ENCODE data around the gene HEMGN. TPM values are rescaled to one million over a fixed set of nuclear protein-coding genes. Genes with fewer than 3 reads are reported as not detected.

Gene HEMGN
- polyA plus RNA-seq, 1 donor from 2014 or later = not detected

DNA sequence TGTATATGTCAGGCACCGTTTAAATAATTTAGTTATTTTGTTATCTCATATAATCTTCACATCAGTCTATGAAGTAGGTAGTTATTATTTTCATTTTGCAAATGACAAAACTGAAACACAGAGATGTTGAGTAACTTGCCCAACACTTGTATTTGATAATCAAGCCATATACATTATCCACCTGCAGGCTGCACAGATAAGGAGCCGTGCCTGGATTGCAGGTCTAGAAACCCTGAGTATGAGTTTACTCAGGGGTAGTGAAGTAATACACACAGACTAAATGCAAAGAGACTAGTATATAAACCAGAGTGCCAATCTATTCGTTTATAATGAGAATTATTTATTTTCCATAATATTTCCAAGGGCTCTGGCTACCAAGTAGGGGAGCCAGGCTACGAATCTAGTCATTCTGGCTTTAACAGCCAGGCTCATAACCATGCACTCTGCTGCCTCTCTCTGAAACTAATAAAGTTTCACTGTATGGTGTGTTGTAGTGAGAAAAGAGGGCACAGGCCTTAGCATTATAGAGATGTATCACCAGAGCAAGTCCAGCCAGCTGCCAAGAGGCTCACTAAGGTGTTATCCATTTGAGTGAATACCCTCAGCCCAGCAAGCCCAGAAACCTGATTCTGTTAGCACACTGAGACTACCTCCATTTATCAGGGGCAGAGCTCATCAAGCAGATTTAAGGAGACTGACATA lies 4.5 kb downstream of the HEMGN start:
- Histone ChIP-seq H3K4me2 (ENCODE audit: low read length) (no peak overlapping the region), H3K9me3 (ENCODE audit: low read length) (no peaks in the 10 kb centered on the region), H3K27me3 (ENCODE audit: insufficient read depth, low read depth, low read length) (peaks cover 62% of the 10 kb centered on the region), H2AFZ (ENCODE audit: low read depth, low read length) (no peak overlapping the region), H3K36me3 (ENCODE audit: insufficient read depth, low read length) (no peaks in the 10 kb centered on the region), H3K27ac (ENCODE audit: low read length) (no peak overlapping the region), H3K79me2 (replicated peaks; ENCODE audit: insufficient read depth, low read length) (no peaks in the 10 kb centered on the region), H3K9ac (ENCODE audit: low read length) (no peak overlapping the region), H4K20me1 (ENCODE audit: insufficient read depth) (no peaks in the 10 kb centered on the region), H3K9me2 (ENCODE audit: insufficient read depth, low read length) (no peaks in the 10 kb centered on the region), H3F3A (ENCODE audit: insufficient read depth, low read length, poor library complexity, severe bottlenecking) (peaks cover 4% of the 10 kb centered on the region), H3K4me3 (ENCODE audit: low read length) (no peak overlapping the region)
- no peak for TF ChIP-seq MXI1 (conservative IDR thresholded peaks at IDR 0.05; ENCODE audit: poor library complexity, severe bottlenecking)
- no peak for TF ChIP-seq RAD21 (conservative IDR thresholded peaks at IDR 0.05)
- TF ChIP-seq, protein P1, sequence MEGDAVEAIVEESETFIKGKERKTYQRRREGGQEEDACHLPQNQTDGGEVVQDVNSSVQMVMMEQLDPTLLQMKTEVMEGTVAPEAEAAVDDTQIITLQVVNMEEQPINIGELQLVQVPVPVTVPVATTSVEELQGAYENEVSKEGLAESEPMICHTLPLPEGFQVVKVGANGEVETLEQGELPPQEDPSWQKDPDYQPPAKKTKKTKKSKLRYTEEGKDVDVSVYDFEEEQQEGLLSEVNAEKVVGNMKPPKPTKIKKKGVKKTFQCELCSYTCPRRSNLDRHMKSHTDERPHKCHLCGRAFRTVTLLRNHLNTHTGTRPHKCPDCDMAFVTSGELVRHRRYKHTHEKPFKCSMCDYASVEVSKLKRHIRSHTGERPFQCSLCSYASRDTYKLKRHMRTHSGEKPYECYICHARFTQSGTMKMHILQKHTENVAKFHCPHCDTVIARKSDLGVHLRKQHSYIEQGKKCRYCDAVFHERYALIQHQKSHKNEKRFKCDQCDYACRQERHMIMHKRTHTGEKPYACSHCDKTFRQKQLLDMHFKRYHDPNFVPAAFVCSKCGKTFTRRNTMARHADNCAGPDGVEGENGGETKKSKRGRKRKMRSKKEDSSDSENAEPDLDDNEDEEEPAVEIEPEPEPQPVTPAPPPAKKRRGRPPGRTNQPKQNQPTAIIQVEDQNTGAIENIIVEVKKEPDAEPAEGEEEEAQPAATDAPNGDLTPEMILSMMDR (IDR thresholded peaks at IDR 0.05; ENCODE audit: poor library complexity, severe bottlenecking) = no peak
- TF ChIP-seq REST (IDR thresholded peaks at IDR 0.05; ENCODE audit: borderline replicate concordance) = no peak
- no peak for TF ChIP-seq SMC3 (conservative IDR thresholded peaks at IDR 0.05; ENCODE audit: poor library complexity)
- TF ChIP-seq EP300 (conservative IDR thresholded peaks at IDR 0.05; ENCODE audit: poor library complexity, severe bottlenecking) = no peak
- TF ChIP-seq POLR2AphosphoS5 (IDR thresholded peaks at IDR 0.05) = no peak
- no peak for TF ChIP-seq EZH2 (IDR thresholded peaks at IDR 0.05; ENCODE audit: borderline replicate concordance, insufficient read depth, low read length, poor library complexity, severe bottlenecking)
- no peak for TF ChIP-seq TAF1 (IDR thresholded peaks at IDR 0.05; ENCODE audit: low read depth)

- Histone ChIP-seq H3K79me2 (replicated peaks; ENCODE audit: insufficient read depth, low read length) (no peaks in the 10 kb centered on the region), H3K4me2 (ENCODE audit: low read length) (no peak overlapping the region), H3K27me3 (ENCODE audit: insufficient read depth, low read depth, low read length) (peaks cover 60% of the 10 kb centered on the region), H3K36me3 (ENCODE audit: insufficient read depth, low read length) (no peaks in the 10 kb centered on the region), H3K9me3 (ENCODE audit: low read length) (no peaks in the 10 kb centered on the region), H3F3A (ENCODE audit: insufficient read depth, low read length, poor library complexity, severe bottlenecking) (peaks cover 4% of the 10 kb centered on the region), H3K9ac (ENCODE audit: low read length) (no peak overlapping the region), H3K27ac (ENCODE audit: low read length) (no peak overlapping the region), H3K4me3 (ENCODE audit: low read length) (no peak overlapping the region), H3K9me2 (ENCODE audit: insufficient read depth, low read length) (no peaks in the 10 kb centered on the region), H2AFZ (ENCODE audit: low read depth, low read length) (no peak overlapping the region), H4K20me1 (ENCODE audit: insufficient read depth) (no peaks in the 10 kb centered on the region)
- TF ChIP-seq EP300 (conservative IDR thresholded peaks at IDR 0.05; ENCODE audit: poor library complexity, severe bottlenecking) = no peak
- no peak for TF ChIP-seq POLR2AphosphoS5 (IDR thresholded peaks at IDR 0.05)
- no peak for TF ChIP-seq REST (IDR thresholded peaks at IDR 0.05; ENCODE audit: borderline replicate concordance)
- no peak for TF ChIP-seq SMC3 (conservative IDR thresholded peaks at IDR 0.05; ENCODE audit: poor library complexity)
- TF ChIP-seq RAD21 (conservative IDR thresholded peaks at IDR 0.05) = no peak
- TF ChIP-seq TAF1 (IDR thresholded peaks at IDR 0.05; ENCODE audit: low read depth) = no peak
- no peak for TF ChIP-seq MXI1 (conservative IDR thresholded peaks at IDR 0.05; ENCODE audit: poor library complexity, severe bottlenecking)
- TF ChIP-seq, protein P1 (IDR thresholded peaks at IDR 0.05; ENCODE audit: poor library complexity, severe bottlenecking) = no peak
- no peak for TF ChIP-seq EZH2 (IDR thresholded peaks at IDR 0.05; ENCODE audit: borderline replicate concordance, insufficient read depth, low read length, poor library complexity, severe bottlenecking)
Measured at GRCh38 chr9:97930972-97931371, 7.0 kb downstream of the HEMGN start.
